ENCODE measurements around the gene RYR3.

Gene RYR3

DNA sequence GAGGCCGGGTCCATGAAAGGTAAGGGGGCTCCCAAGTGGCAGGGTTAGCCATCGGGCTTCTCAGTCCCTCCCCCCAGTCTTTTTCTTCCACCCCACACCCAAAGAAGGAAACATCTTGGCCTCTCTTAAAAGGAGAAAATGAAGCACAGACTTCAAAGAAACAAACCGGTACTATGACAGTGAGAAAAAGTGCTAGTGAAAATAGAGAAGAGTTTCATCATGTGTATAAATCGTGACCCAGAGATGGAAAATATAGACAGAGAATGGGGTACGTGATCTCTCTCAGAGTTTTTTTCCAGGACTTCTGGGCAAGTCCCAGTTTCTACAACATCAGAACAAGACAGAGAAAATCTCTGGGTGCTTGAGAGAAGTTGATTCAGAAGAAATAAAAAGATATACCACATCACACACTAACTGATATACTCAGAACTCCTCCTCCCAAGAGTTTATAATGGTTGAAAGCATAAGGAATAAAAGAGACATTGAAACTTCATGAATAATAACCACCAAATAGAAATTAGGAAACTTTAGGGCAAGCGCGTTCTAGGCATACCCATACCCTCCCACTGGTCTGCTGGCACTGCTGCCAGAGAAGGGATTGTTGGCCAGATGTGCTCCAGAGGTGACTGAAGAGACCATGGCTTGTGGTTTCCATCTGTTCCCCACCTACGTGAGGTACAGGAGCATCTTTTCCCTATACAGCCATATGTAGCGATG is 338.6 kb downstream of the RYR3 start:
- DNase-seq (ENCODE audit: low spot score) = no peak

GRCh38 chr15:33654860-33655259 is 344.1 kb downstream of the RYR3 start:
- no peak for DNase-seq (ENCODE audit: low spot score)

DNA sequence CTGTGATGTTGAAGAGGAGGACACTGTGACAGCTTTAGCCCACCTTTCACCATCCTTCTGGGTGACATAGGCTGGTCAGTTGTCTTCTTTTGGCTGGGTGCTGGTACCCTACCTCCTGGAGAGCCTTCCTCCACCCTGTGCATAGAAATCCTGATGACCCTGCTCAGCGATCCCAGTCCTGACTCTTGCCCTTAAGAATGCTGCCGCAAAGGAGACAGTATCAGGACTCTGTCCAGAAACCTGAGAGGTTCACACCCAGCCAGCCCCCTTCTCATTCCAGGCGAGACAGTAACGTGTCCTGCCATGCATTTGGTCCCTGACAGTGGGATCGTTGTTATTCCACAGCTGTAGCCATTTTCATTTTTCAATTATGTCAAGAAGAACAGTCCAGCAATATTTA is 344.7 kb downstream of the RYR3 start:
- no peak for DNase-seq (ENCODE audit: low spot score)

GRCh38 chr15:33656168-33656567 is 345.4 kb downstream of the RYR3 start:
- no peak for DNase-seq (ENCODE audit: low spot score)

- no peak for DNase-seq (ENCODE audit: low spot score)
These were observed 349.4 kb downstream of the RYR3 start for GRCh38 chr15:33660151-33660550.

DNA sequence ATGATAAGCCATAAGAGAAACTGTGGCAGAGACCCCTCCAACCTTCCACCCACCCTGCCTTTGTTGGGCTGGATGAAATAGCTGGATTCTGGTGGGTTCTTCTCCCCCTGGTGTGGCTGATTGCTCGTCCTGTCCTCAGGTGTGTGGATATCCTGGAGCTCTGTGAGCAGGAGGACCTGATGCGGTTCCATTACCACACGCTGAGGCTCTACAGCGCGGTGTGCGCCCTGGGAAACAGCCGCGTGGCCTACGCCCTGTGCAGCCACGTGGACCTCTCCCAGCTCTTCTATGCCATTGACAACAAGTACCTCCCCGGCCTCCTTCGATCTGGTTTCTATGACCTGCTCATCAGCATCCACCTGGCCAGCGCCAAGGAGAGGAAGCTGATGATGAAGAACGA is 351.2 kb downstream of the RYR3 start:
- no peak for DNase-seq (ENCODE audit: low spot score)

DNA sequence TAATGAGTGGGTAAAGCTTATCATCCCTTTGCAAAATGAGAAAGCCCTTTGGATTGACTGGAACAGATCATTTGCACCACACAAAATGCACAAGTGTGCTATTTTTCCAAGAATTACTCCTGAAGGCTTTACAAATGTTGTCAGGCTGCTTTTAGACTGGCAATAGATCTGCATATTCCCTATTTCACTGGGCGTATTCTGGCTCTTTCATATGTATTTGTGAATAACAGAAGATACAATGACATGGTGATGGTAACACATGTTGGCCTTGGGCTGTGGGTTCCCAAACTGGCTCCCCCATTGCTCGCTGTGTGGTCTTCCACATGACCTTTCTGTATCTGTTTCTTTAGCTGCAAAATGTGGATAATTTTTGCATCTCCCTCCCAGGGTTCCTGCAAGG is 354.2 kb downstream of the RYR3 start:
- DNase-seq (ENCODE audit: low spot score) = no peak

DNA sequence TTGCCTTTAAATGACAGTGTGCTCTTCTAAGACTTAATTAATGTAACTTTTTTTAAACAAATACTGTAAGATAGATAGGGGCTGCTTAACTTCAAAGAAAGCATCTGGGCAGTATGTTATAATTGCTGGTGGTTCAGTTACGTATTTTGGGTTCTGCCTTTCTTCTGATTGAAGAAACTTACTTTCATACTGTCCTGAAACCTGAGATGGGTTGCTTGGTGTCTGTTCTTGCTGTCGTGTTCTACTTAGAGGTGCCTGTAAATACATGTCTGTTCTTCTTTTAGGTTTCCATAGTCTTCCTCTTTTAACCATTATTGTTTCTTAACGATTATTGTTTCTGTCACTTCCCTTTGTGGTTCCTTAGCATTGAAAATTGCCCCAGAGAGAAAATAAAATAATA is 359.8 kb downstream of the RYR3 start:
- DNase-seq (ENCODE audit: low spot score) = no peak

GRCh38 chr15:33671456-33671855 is 360.7 kb downstream of the RYR3 start:
- DNase-seq (ENCODE audit: low spot score) = no peak

- DNase-seq (ENCODE audit: low spot score) = no peak
These were observed 364.5 kb downstream of the RYR3 start for GRCh38 chr15:33675246-33675645.

DNA sequence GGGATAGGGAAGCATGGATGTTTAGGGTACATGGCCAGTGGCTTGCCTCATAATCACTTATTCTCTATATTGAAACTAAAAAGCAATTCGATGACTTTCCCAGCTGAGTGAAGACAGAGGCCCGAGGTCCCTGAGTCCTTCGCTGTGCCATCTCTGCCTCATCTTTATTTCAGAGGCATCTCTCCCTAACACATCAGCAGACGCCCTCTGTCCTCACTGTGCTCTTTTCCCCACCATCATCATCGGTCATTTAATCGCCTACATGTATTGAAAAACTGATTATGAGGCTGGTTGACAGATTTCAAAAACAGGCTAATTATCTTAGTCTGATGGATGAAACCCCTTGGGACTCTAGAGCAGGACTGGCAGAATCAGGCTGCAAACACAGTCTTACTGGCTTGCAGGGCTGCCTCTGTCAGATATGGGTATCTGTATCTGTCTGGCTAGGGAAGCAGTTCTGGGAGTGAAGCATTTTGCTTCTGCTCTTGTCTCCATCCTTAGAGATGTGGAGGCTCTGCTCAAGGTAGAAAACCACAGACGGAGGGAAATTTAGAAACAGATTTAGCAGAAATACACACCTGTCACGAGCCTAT is 366.6 kb downstream of the RYR3 start:
- DNase-seq (ENCODE audit: low spot score) = no peak

DNA sequence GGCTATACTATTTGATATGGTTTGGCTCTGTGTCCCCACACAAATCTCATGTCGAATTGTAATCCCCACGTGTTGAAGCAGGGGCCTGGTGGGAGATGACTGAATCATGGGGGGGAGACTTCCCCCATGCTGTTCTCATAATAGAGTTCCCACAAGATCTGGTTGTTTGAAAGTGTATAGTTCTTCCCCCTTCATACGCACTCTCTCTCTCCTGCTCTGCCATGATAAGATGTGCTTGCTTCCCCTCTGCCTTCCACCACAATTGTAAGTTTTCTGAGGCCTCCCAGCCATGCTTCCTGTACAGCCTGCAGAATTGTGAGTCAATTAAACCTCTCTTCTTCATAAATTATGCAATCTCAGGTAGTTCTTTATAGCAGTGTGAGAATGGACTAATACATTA is 367.4 kb downstream of the RYR3 start:
- no peak for DNase-seq (ENCODE audit: low spot score)

GRCh38 chr15:33678602-33679001 is 367.8 kb downstream of the RYR3 start:
- no peak for DNase-seq (ENCODE audit: low spot score)

DNA sequence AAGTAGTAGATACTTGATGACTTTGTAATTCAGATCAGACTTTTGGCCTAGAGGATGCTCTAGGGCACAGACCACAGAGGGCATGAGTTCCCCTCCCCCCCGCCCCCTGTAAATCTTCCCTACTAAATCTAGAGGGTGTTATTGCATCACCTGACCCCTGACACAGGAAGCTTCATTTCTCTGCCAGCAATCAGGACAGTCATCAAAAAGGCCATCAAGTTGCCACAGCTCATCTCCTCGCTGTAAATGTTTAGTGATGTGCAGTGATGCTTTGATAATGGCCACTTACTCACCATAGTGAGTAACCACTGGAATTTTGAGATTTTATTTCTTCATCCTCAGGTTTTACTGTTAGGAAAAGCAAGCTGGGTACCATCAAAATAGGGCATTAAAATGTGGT is 368.3 kb downstream of the RYR3 start:
- no peak for DNase-seq (ENCODE audit: low spot score)

DNA sequence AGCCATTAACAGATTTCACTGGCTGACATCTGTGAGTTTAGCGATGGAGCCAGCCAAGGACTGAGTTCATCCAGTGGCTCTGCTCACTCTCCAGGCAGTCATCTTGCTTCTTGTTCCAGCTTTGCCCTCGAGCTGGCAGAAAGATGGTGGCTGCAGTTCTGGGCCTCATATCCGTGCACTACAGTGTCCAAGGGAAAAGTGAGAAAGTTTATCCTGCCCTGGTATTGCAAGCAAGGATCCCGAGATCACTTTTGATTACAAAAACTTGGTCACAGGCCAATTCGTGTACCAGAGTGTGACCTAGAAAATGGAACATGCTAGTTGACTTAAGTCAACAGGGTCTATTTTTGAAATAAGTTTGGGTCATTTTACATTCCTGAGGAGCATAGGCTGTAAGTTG is 369.6 kb downstream of the RYR3 start:
- no peak for DNase-seq (ENCODE audit: low spot score)

DNA sequence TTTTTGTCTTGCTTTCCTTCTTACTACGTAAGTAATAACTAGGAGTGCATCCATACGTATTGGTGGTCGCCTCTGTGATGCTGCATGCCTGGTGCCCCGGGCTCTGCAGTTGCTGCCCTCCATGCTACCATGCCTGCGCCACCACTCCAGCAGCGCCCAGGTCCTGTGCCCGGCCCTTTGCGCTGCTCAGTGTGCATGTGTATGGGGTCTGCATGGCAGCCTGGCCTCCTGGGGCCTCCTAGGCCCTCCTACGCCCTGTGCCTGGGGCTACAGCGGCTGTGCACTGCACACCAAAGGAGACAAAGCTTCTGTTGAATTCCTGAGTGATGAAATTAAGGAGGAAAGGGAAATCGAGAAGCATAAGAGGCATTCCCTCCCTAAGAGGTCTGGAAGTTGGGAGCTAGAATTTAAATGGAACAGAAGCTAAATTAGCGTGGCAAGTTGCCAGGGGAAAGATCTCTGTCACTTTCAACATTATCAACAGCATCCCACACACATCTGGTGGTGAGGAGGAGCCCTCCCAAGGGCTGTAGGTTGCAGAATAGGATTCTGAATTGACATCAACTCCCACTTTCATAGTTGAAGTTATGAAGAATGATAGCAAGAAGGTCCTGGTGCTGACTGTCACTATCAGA is 382.5 kb downstream of the RYR3 start:
- DNase-seq (ENCODE audit: low spot score) = no peak

DNA sequence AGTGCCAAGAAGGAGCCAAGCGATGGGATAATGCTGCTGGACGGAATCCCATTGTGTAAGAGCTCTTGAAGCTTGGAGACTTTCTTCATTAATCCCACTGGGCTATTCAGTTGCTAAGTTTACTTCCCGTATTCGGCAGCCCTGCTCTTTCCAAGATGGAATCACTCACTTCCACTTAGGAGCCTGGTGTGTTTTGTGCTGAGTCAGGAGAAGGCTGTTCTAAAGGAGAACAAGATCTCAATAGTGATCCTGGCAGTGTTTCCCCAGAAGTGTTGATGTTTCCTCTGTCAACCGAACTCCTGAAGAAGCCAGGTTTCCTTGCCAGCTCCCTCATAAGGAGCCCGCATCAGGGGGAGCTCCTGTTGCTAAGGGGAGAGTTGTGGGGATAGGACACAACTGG is 387.4 kb downstream of the RYR3 start:
- DNase-seq (ENCODE audit: low spot score) = no peak

DNA sequence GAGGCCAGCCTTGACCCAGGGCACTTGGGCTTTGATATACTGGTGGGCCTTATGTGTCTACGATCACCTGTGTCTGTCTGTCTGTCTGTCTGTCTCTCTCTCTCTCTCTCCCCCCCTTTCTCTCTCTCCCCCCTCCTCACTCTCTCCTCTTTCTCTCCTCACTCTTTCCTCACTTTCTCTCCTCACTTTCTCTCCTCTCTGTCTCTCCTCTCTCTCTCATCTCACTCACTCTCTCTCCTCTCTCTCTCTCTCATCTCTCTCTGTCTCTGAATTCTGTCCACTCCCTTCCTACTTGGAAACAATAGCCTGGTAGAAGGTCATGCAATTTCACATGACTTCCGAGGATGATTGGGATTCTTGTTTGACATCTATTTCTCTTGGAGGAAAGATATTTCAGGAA is 388.4 kb downstream of the RYR3 start:
- DNase-seq (ENCODE audit: low spot score) = no peak

DNA sequence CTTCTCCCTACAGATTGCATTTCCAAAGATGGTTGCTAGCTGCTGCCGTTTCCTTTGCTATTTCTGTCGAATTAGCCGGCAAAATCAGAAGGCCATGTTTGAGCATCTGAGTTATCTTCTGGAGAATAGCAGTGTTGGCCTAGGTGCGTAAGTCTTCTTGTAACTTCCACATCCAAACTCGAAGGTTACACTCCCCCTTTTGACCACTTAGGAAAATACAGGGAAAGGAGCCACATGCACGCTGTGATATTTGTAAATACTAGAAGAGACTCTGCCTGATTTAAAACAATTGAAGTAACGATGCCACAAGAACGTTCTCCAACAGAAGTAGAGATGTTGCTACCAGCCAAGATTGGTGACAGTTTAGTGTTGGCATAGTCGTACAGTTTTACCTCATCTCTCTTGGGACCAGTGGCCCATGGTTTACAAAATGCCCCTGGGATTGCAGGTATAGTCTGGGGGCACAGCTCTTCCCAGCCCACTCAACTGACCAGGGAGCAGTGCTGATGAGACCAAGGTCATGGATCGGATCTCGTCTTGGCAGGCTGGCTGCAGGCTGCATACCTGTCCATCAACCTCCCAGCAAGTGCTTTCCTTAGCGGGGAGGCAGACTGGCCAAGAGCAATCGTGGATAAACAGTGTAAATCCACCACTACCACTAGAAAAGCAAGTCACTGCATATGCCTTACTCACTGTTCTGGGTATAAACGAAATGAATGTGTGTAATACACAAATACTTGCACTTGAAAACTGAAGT is 389.1 kb downstream of the RYR3 start:
- no peak for DNase-seq (ENCODE audit: low spot score)

GRCh38 chr15:33700695-33701303 is 390.0 kb downstream of the RYR3 start:
- peak; percentile 64 for DNase-seq (ENCODE audit: low spot score)

DNA sequence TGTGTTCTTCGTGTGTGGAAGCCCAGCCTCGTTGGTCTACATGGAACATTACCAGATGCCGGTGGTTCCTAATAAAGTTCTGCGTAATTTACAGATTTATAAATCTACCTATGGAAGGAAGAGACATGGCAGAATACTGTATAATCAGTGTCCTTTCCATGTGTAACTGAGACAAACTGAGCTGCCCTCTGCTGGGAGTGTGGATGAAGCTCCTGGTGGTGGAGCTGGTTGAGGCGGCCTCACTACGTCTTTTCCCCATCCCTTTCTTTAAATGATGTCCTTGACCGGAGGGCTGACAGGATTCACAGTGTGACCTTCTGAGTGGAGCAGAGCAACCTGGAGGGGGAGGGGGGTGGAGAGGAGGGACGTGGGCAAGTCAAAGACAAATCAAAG is 390.5 kb downstream of the RYR3 start:
- DNase-seq (ENCODE audit: low spot score) = no peak

- DNase-seq (ENCODE audit: low spot score) = no peak
These were observed 395.4 kb downstream of the RYR3 start for GRCh38 chr15:33706173-33706572.

GRCh38 chr15:33710748-33711147 is 400.0 kb downstream of the RYR3 start:
- DNase-seq (ENCODE audit: low spot score) = no peak
